Esophagus muscularis mucosa (tissue), 4 donors: ENCODE data around the gene FSD2.

ENCODE experiments used
- EP300 ChIP-seq: sonication (generic); formaldehyde crosslinking; IDR thresholded peaks from one replicate; pipeline ENCODE4 v1.6.1; 2017; ENCODE audit warnings: antibody characterized with exemption
- POLR2A ChIP-seq: fragments of 450-650 bp; IDR thresholded peaks from one replicate; pipeline ENCODE4 v1.6.1; 2017; ENCODE audit warnings: antibody characterized with exemption, moderate library complexity, mild to moderate bottlenecking, low read depth
- POLR2AphosphoS5 ChIP-seq, 2 donors: sonication (generic); formaldehyde crosslinking; IDR thresholded peaks; one replicate each; pipeline ENCODE4 v1.6.1; 2017; ENCODE audit warnings: antibody characterized with exemption in 2 of 2
- TF ChIP-seq, protein P1 (sequence below), 3 experiments: fragments of 200-600 bp in 2 of 3; fragments of 450-650 bp in 1 of 3; sonication (generic) in 2 of 3; IDR thresholded peaks; one replicate each; pipeline ENCODE4 v1.5.1; 2017 to 2019; ENCODE audit warnings: antibody characterized with exemption in 3 of 3, mild to moderate bottlenecking in 2 of 3, moderate library complexity in 1 of 3

DNA sequence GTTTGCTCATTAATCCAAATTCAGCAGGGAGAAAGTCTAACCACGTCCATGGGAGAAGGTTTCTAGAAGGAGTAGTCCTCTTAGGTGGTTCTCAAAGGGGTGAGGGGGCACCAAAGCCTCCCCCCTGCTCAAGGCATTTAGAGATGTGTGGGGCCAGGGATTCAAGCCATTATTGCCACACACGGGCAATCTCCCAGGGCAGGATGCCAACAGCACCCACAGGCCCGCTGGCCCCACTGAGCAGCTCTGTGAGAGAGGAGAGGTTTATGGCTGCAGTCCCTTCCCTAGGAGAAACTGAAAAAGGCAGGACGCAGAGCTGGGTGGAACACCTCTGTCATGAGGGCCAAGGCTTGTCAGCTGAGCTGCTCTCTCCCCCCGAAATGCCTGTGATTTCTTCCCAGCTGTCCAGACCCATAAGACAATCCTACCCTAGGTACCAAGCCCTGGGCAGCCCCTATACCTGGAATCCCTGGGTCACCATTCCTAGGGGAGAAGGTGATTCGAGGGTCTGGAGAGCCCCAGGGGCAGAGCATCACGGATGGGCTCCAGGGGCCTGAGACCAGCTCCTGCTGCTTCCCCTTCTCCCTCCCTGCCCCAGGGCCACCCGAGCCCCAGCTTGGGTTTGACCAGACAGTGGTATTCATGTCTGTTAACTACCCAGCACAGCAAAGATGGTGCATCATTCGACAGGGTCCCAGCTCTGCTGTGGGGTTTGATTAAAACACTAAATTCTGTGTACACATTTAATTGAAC is 42.5 kb upstream of the FSD2 start:
- no peak for TF ChIP-seq POLR2A
- no peak for TF ChIP-seq POLR2AphosphoS5 (IDR thresholded peaks at IDR 0.05)
- TF ChIP-seq, protein P1, sequence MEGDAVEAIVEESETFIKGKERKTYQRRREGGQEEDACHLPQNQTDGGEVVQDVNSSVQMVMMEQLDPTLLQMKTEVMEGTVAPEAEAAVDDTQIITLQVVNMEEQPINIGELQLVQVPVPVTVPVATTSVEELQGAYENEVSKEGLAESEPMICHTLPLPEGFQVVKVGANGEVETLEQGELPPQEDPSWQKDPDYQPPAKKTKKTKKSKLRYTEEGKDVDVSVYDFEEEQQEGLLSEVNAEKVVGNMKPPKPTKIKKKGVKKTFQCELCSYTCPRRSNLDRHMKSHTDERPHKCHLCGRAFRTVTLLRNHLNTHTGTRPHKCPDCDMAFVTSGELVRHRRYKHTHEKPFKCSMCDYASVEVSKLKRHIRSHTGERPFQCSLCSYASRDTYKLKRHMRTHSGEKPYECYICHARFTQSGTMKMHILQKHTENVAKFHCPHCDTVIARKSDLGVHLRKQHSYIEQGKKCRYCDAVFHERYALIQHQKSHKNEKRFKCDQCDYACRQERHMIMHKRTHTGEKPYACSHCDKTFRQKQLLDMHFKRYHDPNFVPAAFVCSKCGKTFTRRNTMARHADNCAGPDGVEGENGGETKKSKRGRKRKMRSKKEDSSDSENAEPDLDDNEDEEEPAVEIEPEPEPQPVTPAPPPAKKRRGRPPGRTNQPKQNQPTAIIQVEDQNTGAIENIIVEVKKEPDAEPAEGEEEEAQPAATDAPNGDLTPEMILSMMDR (IDR thresholded peaks at IDR 0.05): no peak
- TF ChIP-seq EP300: no peak
